Uterus (tissue), 2 donors: ENCODE data around the gene TMEM266.

Experiments used
- POLR2A ChIP-seq, 2 donors: fragments of 450-650 bp; IDR thresholded peaks; one replicate each; pipeline ENCODE4 v1.6.1; 2016; ENCODE audit warnings: antibody characterized with exemption in 2 of 2, mild to moderate bottlenecking in 1 of 2, moderate library complexity in 1 of 2
- TF ChIP-seq, protein P1 (sequence below), 4 experiments: fragments of 200-600 bp in 2 of 4; fragments of 450-650 bp in 2 of 4; sonication (generic) in 2 of 4; IDR thresholded peaks; one replicate each; pipeline ENCODE4 v1.5.1; 2016 to 2019; ENCODE audit warnings: antibody characterized with exemption in 4 of 4, mild to moderate bottlenecking in 2 of 4, moderate library complexity in 1 of 4

DNA sequence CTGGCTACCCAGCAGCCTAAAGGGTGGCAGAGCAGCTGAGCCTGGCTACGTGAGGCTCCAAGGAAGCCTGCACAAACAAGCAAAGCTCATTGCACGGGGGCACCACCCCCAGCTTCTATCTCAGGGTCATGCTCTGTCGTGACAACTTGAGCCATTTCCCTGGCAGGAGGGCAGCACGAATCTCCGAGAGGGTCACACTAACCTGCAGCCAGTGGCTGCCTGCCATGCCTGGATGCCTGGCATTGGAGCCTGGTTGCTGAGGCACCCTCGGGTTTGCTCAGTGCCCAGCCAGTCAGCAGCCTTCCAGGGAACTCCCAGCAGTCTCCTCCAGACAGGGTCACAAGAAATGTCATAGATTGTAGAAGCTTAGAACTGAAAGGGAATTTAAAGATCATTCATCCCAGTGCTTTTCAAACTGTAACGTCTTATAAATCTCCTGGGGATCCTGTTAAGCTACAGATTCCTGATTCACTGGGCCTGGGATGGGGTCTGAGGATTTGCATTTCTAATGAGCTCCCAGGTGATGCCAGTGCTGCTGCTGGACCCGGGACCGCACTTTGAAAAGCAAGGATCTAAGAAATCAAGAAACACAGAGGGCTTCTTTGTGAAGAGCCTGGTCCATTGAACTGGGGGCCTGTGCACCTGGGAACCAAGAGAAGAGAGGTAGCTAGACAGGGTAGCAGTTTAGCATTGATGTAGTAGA, 48.4 kb downstream of the TMEM266 start:
- TF ChIP-seq, protein P1, sequence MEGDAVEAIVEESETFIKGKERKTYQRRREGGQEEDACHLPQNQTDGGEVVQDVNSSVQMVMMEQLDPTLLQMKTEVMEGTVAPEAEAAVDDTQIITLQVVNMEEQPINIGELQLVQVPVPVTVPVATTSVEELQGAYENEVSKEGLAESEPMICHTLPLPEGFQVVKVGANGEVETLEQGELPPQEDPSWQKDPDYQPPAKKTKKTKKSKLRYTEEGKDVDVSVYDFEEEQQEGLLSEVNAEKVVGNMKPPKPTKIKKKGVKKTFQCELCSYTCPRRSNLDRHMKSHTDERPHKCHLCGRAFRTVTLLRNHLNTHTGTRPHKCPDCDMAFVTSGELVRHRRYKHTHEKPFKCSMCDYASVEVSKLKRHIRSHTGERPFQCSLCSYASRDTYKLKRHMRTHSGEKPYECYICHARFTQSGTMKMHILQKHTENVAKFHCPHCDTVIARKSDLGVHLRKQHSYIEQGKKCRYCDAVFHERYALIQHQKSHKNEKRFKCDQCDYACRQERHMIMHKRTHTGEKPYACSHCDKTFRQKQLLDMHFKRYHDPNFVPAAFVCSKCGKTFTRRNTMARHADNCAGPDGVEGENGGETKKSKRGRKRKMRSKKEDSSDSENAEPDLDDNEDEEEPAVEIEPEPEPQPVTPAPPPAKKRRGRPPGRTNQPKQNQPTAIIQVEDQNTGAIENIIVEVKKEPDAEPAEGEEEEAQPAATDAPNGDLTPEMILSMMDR (IDR thresholded peaks at IDR 0.05), result no peak
- no peak for TF ChIP-seq POLR2A (IDR thresholded peaks at IDR 0.05)
